ENCODE results near the gene NPIPB8. TPM values are rescaled to one million over a fixed set of nuclear protein-coding genes. Genes with fewer than 3 reads are reported as not detected.
"Not testable (repeated sequence)": the region's sequence is repeated elsewhere in the genome, so short reads cannot be mapped to it uniquely, and the experiment has no call there.

The NPIPB8 gene
- polyA plus RNA-seq, 1 donor from 2014 or later = not detected

GRCh38 chr16:28612359-28613280 lies 25.2 kb upstream of the NPIPB8 start:
- H3K4me2 ChIP-seq (ENCODE audit: low read length); H3K9ac ChIP-seq (ENCODE audit: low read length); H3K27ac ChIP-seq (ENCODE audit: low read length); H3K4me3 ChIP-seq (ENCODE audit: low read length); H4K20me1 ChIP-seq (ENCODE audit: insufficient read depth); H3K27me3 ChIP-seq (ENCODE audit: insufficient read depth, low read depth, low read length); H3F3A ChIP-seq (ENCODE audit: insufficient read depth, low read length, poor library complexity, severe bottlenecking); H3K9me2 ChIP-seq (ENCODE audit: insufficient read depth, low read length); H3K36me3 ChIP-seq (ENCODE audit: insufficient read depth, low read length); H2AFZ ChIP-seq (ENCODE audit: low read depth, low read length); H3K79me2 ChIP-seq (replicated peaks; ENCODE audit: insufficient read depth, low read length); H3K9me3 ChIP-seq (ENCODE audit: low read length): not testable (repeated sequence)

- not testable (repeated sequence) for H3F3A ChIP-seq (ENCODE audit: insufficient read depth, low read length, poor library complexity, severe bottlenecking); H4K20me1 ChIP-seq (ENCODE audit: insufficient read depth); H3K27me3 ChIP-seq (ENCODE audit: insufficient read depth, low read depth, low read length); H3K9ac ChIP-seq (ENCODE audit: low read length); H3K36me3 ChIP-seq (ENCODE audit: insufficient read depth, low read length); H3K9me3 ChIP-seq (ENCODE audit: low read length); H3K4me3 ChIP-seq (ENCODE audit: low read length); H2AFZ ChIP-seq (ENCODE audit: low read depth, low read length); H3K9me2 ChIP-seq (ENCODE audit: insufficient read depth, low read length); H3K4me2 ChIP-seq (ENCODE audit: low read length); H3K27ac ChIP-seq (ENCODE audit: low read length); H3K79me2 ChIP-seq (replicated peaks; ENCODE audit: insufficient read depth, low read length)
Observed at GRCh38 chr16:28613912-28614311, 24.0 kb upstream of the NPIPB8 start.

- H3K27ac ChIP-seq (ENCODE audit: low read length); H4K20me1 ChIP-seq (ENCODE audit: insufficient read depth); H3K79me2 ChIP-seq (replicated peaks; ENCODE audit: insufficient read depth, low read length); H2AFZ ChIP-seq (ENCODE audit: low read depth, low read length); H3K9me3 ChIP-seq (ENCODE audit: low read length); H3K9ac ChIP-seq (ENCODE audit: low read length); H3K4me3 ChIP-seq (ENCODE audit: low read length); H3K4me2 ChIP-seq (ENCODE audit: low read length); H3K36me3 ChIP-seq (ENCODE audit: insufficient read depth, low read length); H3K9me2 ChIP-seq (ENCODE audit: insufficient read depth, low read length); H3F3A ChIP-seq (ENCODE audit: insufficient read depth, low read length, poor library complexity, severe bottlenecking); H3K27me3 ChIP-seq (ENCODE audit: insufficient read depth, low read depth, low read length): not testable (repeated sequence)
Observed at GRCh38 chr16:28614561-28614960, 23.3 kb upstream of the NPIPB8 start.

GRCh38 chr16:28615486-28616223 lies 22.2 kb upstream of the NPIPB8 start:
- not testable (repeated sequence) for H2AFZ ChIP-seq (ENCODE audit: low read depth, low read length); H3F3A ChIP-seq (ENCODE audit: insufficient read depth, low read length, poor library complexity, severe bottlenecking); H3K36me3 ChIP-seq (ENCODE audit: insufficient read depth, low read length); H3K9ac ChIP-seq (ENCODE audit: low read length); H3K27ac ChIP-seq (ENCODE audit: low read length); H3K27me3 ChIP-seq (ENCODE audit: insufficient read depth, low read depth, low read length); H3K9me3 ChIP-seq (ENCODE audit: low read length); H3K9me2 ChIP-seq (ENCODE audit: insufficient read depth, low read length); H3K4me2 ChIP-seq (ENCODE audit: low read length); H3K79me2 ChIP-seq (replicated peaks; ENCODE audit: insufficient read depth, low read length); H4K20me1 ChIP-seq (ENCODE audit: insufficient read depth); H3K4me3 ChIP-seq (ENCODE audit: low read length)
- TF ChIP-seq CTCF (IDR thresholded peaks at IDR 0.05; ENCODE audit: poor library complexity, severe bottlenecking) (peak; percentile 72), SMC3 (conservative IDR thresholded peaks at IDR 0.05; ENCODE audit: poor library complexity) (peak; percentile 73), RAD21 (conservative IDR thresholded peaks at IDR 0.05) (peak; percentile 62)
